GM19238 (cell line): ENCODE data around the gene HNRNPU.

ENCODE experiments used
- DNase-seq: peaks from one replicate; pipeline ENCODE4 v3.0.0; 2011; ENCODE audit warnings: low spot score; ENCODE audit not compliant: insufficient read length

Gene HNRNPU

GRCh38 chr1:244802556-244803239 lies 61.6 kb downstream of the HNRNPU start:
- DNase-seq: no peak

GRCh38 chr1:244802041-244802440 lies 62.3 kb downstream of the HNRNPU start:
- no peak for DNase-seq

- DNase-seq: peak; percentile 49
Measured at GRCh38 chr1:244801246-244801645, 63.1 kb downstream of the HNRNPU start.

- no peak for DNase-seq
Measured at GRCh38 chr1:244800821-244801220, 63.5 kb downstream of the HNRNPU start.
